WTC11 (cell line): ENCODE data around the gene NUMBL.

ENCODE experiments used
- ESRRA ChIP-seq: sonication (generic); formaldehyde crosslinking; IDR thresholded peaks from 2 replicates; pipeline ENCODE4 v1.8.1; 2022; ENCODE audit warnings: mild to moderate bottlenecking, missing genetic modification reagents, borderline replicate concordance
- FOXK1 ChIP-seq: sonication (generic); formaldehyde crosslinking; IDR thresholded peaks from 2 replicates; pipeline ENCODE4 v1.8.0; 2022; ENCODE audit warnings: mild to moderate bottlenecking, moderate library complexity, missing genetic modification reagents
- HMGXB4 ChIP-seq: sonication (generic); formaldehyde crosslinking; IDR thresholded peaks from 2 replicates; pipeline ENCODE4 v1.8.1; 2023; ENCODE audit warnings: mild to moderate bottlenecking, moderate library complexity, missing genetic modification reagents
- SMAD4 ChIP-seq: sonication (generic); formaldehyde crosslinking; IDR thresholded peaks from 2 replicates; pipeline ENCODE4 v1.8.0; 2022; ENCODE audit warnings: mild to moderate bottlenecking, missing genetic modification reagents
- TP53 ChIP-seq: sonication (generic); formaldehyde crosslinking; IDR thresholded peaks from 2 replicates; pipeline ENCODE4 v1.8.1; 2023; ENCODE audit warnings: mild to moderate bottlenecking, missing genetic modification reagents
- USF2 ChIP-seq: sonication (generic); formaldehyde crosslinking; IDR thresholded peaks from 2 replicates; pipeline ENCODE4 v1.8.1; 2023; ENCODE audit warnings: mild to moderate bottlenecking, missing genetic modification reagents, moderate library complexity
- TF ChIP-seq, protein P1 (sequence below): fragments of 200-600 bp; IDR thresholded peaks from 2 replicates; pipeline ENCODE4 v1.8.0; 2022; ENCODE audit warnings: antibody characterized with exemption
- TF ChIP-seq, protein P2 (sequence below): sonication (generic); formaldehyde crosslinking; IDR thresholded peaks from 2 replicates; pipeline ENCODE4 v1.8.1; 2022; ENCODE audit warnings: mild to moderate bottlenecking, moderate library complexity, missing genetic modification reagents

DNA sequence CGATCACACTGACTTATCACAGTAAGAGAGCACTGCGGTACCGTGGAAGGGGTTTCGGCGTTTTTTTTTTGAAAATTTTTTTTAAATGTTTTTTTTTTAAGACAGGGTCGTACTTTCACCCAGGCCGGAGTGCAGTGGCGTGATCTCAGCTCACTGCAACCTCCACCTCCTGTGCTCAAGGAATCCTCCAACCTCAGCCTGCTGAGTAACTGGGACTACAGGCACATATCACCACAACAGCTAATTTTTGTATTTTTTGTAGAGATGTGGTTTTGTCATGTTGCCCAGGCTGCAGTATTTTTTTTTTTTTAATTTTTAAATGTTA is 70.3 kb downstream of the NUMBL start:
- TF ChIP-seq, protein P1, sequence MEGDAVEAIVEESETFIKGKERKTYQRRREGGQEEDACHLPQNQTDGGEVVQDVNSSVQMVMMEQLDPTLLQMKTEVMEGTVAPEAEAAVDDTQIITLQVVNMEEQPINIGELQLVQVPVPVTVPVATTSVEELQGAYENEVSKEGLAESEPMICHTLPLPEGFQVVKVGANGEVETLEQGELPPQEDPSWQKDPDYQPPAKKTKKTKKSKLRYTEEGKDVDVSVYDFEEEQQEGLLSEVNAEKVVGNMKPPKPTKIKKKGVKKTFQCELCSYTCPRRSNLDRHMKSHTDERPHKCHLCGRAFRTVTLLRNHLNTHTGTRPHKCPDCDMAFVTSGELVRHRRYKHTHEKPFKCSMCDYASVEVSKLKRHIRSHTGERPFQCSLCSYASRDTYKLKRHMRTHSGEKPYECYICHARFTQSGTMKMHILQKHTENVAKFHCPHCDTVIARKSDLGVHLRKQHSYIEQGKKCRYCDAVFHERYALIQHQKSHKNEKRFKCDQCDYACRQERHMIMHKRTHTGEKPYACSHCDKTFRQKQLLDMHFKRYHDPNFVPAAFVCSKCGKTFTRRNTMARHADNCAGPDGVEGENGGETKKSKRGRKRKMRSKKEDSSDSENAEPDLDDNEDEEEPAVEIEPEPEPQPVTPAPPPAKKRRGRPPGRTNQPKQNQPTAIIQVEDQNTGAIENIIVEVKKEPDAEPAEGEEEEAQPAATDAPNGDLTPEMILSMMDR = no peak
- TF ChIP-seq, protein P2, sequence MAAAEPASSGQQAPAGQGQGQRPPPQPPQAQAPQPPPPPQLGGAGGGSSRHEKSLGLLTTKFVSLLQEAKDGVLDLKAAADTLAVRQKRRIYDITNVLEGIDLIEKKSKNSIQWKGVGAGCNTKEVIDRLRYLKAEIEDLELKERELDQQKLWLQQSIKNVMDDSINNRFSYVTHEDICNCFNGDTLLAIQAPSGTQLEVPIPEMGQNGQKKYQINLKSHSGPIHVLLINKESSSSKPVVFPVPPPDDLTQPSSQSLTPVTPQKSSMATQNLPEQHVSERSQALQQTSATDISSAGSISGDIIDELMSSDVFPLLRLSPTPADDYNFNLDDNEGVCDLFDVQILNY (CRISPR knock-in tag) = no peak
- TF ChIP-seq TP53 (CRISPR knock-in tag) = no peak
- no peak for TF ChIP-seq ESRRA (CRISPR knock-in tag)
- TF ChIP-seq USF2 (CRISPR knock-in tag) = no peak
- no peak for TF ChIP-seq SMAD4 (CRISPR knock-in tag)
- no peak for TF ChIP-seq HMGXB4 (CRISPR knock-in tag)
- no peak for TF ChIP-seq FOXK1 (CRISPR knock-in tag)
